ENCODE results near the gene BCL6B.

DNA sequence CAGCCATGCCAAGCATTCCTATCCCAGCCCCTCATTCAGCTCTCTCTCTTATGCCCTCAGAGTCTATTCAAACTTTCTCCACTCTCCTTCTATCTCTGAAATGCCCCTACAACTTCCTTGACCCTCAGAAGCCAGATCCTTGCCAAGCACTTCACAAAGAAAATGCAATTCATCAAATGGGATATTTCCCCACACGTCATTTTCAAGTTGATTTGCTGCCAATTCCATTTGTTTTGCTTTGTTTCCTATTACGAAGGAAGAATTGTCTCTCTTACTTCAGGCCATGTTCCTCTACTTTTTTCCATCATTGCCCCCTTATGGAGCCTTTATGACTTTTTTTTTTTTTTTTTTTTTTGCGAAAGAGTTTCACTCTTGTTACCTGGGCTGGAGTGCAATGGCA, 36.2 kb upstream of the BCL6B start:
- TF ChIP-seq, protein P1, sequence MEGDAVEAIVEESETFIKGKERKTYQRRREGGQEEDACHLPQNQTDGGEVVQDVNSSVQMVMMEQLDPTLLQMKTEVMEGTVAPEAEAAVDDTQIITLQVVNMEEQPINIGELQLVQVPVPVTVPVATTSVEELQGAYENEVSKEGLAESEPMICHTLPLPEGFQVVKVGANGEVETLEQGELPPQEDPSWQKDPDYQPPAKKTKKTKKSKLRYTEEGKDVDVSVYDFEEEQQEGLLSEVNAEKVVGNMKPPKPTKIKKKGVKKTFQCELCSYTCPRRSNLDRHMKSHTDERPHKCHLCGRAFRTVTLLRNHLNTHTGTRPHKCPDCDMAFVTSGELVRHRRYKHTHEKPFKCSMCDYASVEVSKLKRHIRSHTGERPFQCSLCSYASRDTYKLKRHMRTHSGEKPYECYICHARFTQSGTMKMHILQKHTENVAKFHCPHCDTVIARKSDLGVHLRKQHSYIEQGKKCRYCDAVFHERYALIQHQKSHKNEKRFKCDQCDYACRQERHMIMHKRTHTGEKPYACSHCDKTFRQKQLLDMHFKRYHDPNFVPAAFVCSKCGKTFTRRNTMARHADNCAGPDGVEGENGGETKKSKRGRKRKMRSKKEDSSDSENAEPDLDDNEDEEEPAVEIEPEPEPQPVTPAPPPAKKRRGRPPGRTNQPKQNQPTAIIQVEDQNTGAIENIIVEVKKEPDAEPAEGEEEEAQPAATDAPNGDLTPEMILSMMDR (IDR thresholded peaks at IDR 0.05) = no peak
- TF ChIP-seq, protein P2, sequence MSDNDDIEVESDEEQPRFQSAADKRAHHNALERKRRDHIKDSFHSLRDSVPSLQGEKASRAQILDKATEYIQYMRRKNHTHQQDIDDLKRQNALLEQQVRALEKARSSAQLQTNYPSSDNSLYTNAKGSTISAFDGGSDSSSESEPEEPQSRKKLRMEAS (CRISPR knock-in tag; IDR thresholded peaks at IDR 0.05) = no peak
- TF ChIP-seq JUN (CRISPR knock-in tag; IDR thresholded peaks at IDR 0.05) = no peak
- TF ChIP-seq, protein P3, sequence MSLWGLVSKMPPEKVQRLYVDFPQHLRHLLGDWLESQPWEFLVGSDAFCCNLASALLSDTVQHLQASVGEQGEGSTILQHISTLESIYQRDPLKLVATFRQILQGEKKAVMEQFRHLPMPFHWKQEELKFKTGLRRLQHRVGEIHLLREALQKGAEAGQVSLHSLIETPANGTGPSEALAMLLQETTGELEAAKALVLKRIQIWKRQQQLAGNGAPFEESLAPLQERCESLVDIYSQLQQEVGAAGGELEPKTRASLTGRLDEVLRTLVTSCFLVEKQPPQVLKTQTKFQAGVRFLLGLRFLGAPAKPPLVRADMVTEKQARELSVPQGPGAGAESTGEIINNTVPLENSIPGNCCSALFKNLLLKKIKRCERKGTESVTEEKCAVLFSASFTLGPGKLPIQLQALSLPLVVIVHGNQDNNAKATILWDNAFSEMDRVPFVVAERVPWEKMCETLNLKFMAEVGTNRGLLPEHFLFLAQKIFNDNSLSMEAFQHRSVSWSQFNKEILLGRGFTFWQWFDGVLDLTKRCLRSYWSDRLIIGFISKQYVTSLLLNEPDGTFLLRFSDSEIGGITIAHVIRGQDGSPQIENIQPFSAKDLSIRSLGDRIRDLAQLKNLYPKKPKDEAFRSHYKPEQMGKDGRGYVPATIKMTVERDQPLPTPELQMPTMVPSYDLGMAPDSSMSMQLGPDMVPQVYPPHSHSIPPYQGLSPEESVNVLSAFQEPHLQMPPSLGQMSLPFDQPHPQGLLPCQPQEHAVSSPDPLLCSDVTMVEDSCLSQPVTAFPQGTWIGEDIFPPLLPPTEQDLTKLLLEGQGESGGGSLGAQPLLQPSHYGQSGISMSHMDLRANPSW (CRISPR knock-in tag; conservative IDR thresholded peaks at IDR 0.05; ENCODE audit: low read depth) = no peak
- no peak for TF ChIP-seq TEAD4 (CRISPR knock-in tag; IDR thresholded peaks at IDR 0.05)
- no peak for TF ChIP-seq NR2C2 (CRISPR knock-in tag; IDR thresholded peaks at IDR 0.05)
- TF ChIP-seq KAT7 (CRISPR knock-in tag; IDR thresholded peaks at IDR 0.05; ENCODE audit: borderline replicate concordance) = no peak
- TF ChIP-seq TCF7 (CRISPR knock-in tag; IDR thresholded peaks at IDR 0.05; ENCODE audit: low read depth) = no peak
- no peak for TF ChIP-seq ZBTB21 (CRISPR knock-in tag; IDR thresholded peaks at IDR 0.05; ENCODE audit: borderline replicate concordance)
- no peak for TF ChIP-seq GABPB1 (CRISPR knock-in tag; IDR thresholded peaks at IDR 0.05)
- TF ChIP-seq FOXJ3 (CRISPR knock-in tag; IDR thresholded peaks at IDR 0.05; ENCODE audit: borderline replicate concordance) = no peak
- TF ChIP-seq, protein P4, sequence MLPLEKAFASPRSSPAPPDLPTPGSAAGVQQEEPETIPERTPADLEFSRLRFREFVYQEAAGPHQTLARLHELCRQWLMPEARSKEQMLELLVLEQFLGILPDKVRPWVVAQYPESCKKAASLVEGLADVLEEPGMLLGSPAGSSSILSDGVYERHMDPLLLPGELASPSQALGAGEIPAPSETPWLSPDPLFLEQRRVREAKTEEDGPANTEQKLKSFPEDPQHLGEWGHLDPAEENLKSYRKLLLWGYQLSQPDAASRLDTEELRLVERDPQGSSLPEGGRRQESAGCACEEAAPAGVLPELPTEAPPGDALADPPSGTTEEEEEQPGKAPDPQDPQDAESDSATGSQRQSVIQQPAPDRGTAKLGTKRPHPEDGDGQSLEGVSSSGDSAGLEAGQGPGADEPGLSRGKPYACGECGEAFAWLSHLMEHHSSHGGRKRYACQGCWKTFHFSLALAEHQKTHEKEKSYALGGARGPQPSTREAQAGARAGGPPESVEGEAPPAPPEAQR (CRISPR knock-in tag; IDR thresholded peaks at IDR 0.05) = no peak
- no peak for TF ChIP-seq TP53 (CRISPR knock-in tag; IDR thresholded peaks at IDR 0.05)

All from WTC11 (cell line).